NCI-H446 (cell line): ENCODE data around the gene ACAP3.

Experiments
- DNase-seq, 2 experiments: peaks; one replicate each; lab custom pipeline; 2025; lab: John Stamatoyannopoulos, UW

The ACAP3 gene

GRCh38 chr1:1345384-1345783 is 37.7 kb upstream of the ACAP3 start:
- no peak for DNase-seq

- DNase-seq = no peak
These were observed 37.1 kb upstream of the ACAP3 start for GRCh38 chr1:1344655-1345361.

DNA sequence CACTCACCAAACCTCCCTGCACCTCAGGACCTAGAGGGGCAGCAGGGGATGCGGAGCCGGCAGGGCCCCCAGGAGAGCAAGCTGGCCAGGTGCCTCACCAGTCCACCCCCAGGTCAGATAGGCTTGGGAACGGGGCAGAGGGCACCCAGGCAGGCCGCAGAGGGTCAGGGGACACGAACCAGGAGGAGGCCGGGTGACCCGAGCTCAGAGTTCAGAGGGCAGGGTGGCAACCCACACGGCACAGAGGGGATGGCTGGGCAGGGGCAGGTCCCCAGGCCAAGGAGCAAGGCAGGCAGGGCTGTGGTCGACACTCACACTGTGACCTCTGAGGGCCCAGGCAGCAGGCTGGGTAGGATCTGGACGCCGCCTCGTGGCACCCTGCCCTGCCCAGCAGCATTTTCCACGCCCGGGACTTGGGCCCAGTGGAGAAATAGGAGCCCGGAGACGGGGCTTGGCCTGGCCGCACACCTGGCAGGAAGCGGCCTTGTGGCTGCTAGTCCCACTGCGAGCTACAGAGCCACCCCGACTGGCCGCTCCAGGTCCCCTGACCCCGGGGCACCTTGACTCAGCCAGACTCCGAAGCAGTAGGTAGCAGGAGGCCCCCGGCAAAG is 36.2 kb upstream of the ACAP3 start:
- DNase-seq = no peak

DNA sequence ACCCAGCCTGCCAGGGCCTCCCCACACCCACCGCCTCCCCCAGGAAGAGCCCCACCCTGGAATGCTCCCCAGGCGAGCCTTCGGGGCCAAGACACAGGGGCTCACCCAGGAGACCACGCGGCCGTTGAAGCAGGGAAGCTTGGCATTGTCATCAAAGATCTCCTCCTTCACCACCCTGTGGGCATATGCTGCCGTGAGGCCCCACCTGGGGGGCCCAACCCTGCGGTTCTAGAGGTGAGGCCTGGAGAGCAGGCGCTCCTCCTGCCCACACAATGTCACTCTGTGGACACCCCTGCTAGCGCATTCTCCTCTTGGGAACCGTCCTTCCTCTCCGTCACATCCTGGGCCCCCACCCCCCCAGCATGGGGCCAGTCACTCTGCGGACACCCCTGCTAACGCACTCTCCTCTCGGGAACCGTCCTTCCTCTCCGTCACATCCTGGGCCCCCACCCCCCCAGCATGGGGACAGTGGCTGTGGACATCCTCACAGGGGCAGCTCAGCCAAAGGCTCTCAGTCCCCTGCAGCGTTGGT is 34.9 kb upstream of the ACAP3 start:
- DNase-seq = no peak

GRCh38 chr1:1342061-1342562 is 34.4 kb upstream of the ACAP3 start:
- no peak for DNase-seq

GRCh38 chr1:1341549-1342021 is 33.9 kb upstream of the ACAP3 start:
- DNase-seq = no peak

- DNase-seq = no peak
These were observed 33.2 kb upstream of the ACAP3 start for GRCh38 chr1:1340791-1341548.

DNA sequence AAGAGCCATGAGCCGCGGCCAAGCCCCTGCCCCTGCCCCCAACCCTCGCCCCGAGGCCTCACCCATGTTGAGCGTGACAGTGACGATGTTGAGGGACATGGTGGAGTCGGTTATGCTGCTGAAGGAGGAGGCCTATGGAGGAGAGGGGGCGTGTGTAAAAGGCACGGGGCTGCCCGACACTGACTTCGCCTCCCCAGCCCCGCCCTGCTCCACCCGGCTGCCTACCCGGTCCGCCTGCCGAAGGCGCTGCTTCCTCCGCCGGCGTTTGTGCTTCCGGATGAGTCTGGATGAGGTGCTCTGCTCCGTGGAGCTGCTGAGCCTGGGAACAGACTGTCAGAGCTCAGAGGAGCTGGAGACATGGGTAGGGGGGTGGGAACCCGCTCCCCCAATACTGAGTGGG is 32.5 kb upstream of the ACAP3 start:
- DNase-seq = no peak

- DNase-seq = no peak
These were observed 30.5 kb upstream of the ACAP3 start for GRCh38 chr1:1338278-1338677.

GRCh38 chr1:1337793-1338147 is 30.0 kb upstream of the ACAP3 start:
- no peak for DNase-seq

GRCh38 chr1:1336931-1337792 is 29.4 kb upstream of the ACAP3 start:
- no peak for DNase-seq

- DNase-seq = no peak
These were observed 28.7 kb upstream of the ACAP3 start for GRCh38 chr1:1336446-1336845.

DNA sequence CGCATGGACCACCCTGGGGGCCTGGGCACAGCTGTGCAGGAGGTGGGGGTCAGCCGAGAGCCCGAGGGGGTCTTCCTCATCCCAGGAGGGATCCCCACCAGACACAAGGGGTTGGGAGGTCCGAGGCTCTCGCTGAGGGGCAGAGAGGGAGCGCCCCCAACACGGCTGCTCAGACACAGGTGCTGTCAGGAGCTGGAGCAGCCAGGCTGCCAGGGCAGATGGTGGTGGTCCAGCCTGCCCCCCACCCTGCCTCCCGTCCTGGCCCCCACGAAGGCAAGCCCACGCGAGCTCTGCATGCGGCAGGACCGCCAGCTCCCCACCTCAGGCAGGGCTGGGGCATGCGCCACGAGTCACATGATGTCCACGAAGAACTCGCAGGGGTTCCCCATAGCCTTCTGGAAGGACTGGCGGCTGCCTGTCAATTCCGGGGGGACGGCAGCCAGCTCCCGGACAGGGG is 28.1 kb upstream of the ACAP3 start:
- DNase-seq = no peak

DNA sequence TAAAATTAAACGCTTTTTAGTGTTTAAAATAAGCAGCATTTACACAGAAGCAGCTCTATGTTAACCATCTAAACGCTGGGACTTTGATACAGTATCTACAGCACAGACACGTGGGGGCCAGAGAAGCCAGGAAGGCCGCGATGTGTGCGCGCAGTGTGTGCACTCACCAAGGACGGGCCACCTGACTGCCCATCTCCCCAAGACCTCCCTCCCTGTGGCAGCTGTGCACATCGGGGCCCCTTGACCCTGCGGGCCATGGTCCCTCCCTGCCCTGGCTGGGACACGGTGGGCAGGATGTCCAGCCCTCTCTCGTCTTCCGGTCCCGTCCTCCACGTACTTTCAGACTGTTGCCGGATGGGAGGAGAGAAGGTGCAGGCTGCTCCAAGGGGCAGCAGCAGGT is 27.6 kb upstream of the ACAP3 start:
- DNase-seq = no peak

DNA sequence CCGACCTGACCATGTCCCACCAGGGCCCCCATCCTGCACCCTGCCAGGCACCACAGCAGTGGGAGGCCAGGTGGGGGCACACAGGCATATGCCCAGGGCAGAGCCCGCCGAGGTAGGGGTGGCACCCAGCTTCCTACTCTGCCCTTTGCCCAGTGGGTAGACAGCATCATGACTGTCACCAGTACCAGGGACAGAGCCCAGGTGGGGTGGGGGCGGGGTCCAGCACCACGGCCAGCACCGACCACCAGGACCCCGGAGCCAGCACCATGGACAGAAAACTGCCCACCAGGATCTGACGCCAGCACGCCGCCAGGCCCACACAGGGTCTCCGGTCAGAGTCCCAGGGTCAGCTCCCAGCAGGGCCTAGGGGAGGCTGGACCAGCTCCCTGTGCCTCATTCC is 27.1 kb upstream of the ACAP3 start:
- DNase-seq = no peak

- DNase-seq = no peak
These were observed 26.0 kb upstream of the ACAP3 start for GRCh38 chr1:1333551-1334241.

DNA sequence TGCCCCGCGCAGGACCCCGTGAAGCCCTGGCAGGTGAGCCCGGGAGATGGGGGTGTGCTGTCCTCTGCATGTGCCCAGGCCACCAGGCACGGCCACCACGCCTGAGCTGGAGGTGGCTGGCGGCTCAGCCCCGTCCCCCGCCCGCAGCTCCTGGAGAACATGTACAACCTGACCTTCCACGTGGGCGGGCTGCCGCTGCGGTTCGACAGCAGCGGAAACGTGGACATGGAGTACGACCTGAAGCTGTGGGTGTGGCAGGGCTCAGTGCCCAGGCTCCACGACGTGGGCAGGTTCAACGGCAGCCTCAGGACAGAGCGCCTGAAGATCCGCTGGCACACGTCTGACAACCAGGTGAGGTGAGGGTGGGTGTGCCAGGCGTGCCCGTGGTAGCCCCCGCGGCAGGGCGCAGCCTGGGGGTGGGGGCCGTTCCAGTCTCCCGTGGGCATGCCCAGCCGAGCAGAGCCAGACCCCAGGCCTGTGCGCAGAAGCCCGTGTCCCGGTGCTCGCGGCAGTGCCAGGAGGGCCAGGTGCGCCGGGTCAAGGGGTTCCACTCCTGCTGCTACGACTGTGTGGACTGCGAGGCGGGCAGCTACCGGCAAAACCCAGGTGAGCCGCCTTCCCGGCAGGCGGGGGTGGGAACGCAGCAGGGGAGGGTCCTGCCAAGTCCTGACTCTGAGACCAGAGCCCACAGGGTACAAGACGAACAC is 25.2 kb upstream of the ACAP3 start:
- DNase-seq = no peak

GRCh38 chr1:1332031-1332755 is 24.5 kb upstream of the ACAP3 start:
- no peak for DNase-seq

GRCh38 chr1:1331068-1331965 is 23.6 kb upstream of the ACAP3 start, which contains the start of gene TAS1R3:
Gene TAS1R3 (plus strand): TSS chr1:1331280. CDS start chr1:1331346, 66 bp downstream.
- no peak for DNase-seq
